GM23338 (cell line): ENCODE results near the gene PSMD4. TPM values are rescaled to one million over a fixed set of nuclear protein-coding genes. Genes with fewer than 3 reads are reported as not detected.

Experiments
- ATAC-seq: fragments of 200-7000 bp; cut with Tn5 transposase; 3 replicates; pipeline ENCODE4 v1.9.1; 2020
- DNase-seq: peaks from one replicate; pipeline ENCODE4 v3.0.0-alpha.2; 2015; ENCODE audit warnings: low spot score
- H2AFZ ChIP-seq: fragments of 200-600 bp; sonication (generic); 2 replicates; pipeline ENCODE4 v1.8.0; 2016; ENCODE audit warnings: antibody characterized with exemption, mild to moderate bottlenecking, moderate library complexity
- H3F3A ChIP-seq: fragments of 200-600 bp; sonication (generic); replicated peaks from 2 replicates; pipeline ENCODE4 v1.8.0; 2017; ENCODE audit warnings: antibody characterized with exemption, mixed run types, low read depth
- H3K27ac ChIP-seq: fragments of 200-600 bp; sonication (generic); 2 replicates; pipeline ENCODE4 v1.6.1; 2016; ENCODE audit warnings: low read depth
- H3K27me3 ChIP-seq: fragments of 200-600 bp; sonication (generic); 2 replicates; pipeline ENCODE4 v1.8.0; 2016; ENCODE audit warnings: mild to moderate bottlenecking, mixed run types, moderate library complexity; ENCODE audit not compliant: insufficient read depth
- H3K36me3 ChIP-seq: fragments of 200-600 bp; sonication (generic); 2 replicates; pipeline ENCODE4 v1.8.0; 2016; ENCODE audit warnings: mild to moderate bottlenecking; ENCODE audit not compliant: insufficient read depth
- H3K4me1 ChIP-seq: fragments of 200-600 bp; sonication (generic); 2 replicates; pipeline ENCODE4 v1.8.0; 2016; ENCODE audit warnings: mild to moderate bottlenecking, moderate library complexity; ENCODE audit not compliant: insufficient read depth
- H3K4me2 ChIP-seq: fragments of 200-600 bp; sonication (generic); 2 replicates; pipeline ENCODE4 v1.7.1; 2017; ENCODE audit warnings: mixed run types
- H3K4me3 ChIP-seq: fragments of 200-600 bp; sonication (generic); 2 replicates; pipeline ENCODE4 v1.6.1; 2016; ENCODE audit warnings: mixed run types
- H3K79me2 ChIP-seq: fragments of 200-600 bp; sonication (generic); replicated peaks from 2 replicates; pipeline ENCODE4 v1.8.0; 2017; ENCODE audit warnings: mild to moderate bottlenecking; ENCODE audit not compliant: insufficient read depth
- H3K9me2 ChIP-seq: fragments of 200-600 bp; sonication (generic); 2 replicates; pipeline ENCODE4 v1.8.0; 2017; ENCODE audit not compliant: insufficient read depth
- H4K20me1 ChIP-seq: fragments of 200-600 bp; sonication (generic); replicated peaks from 2 replicates; pipeline ENCODE4 v1.8.0; 2017; ENCODE audit warnings: mild to moderate bottlenecking; ENCODE audit not compliant: insufficient read depth
- H3K27ac Mint-ChIP-seq: 2 replicates; pipeline ENCODE4 v1.8.0; 2020; ENCODE audit warnings: inconsistent platforms, mild to moderate bottlenecking, moderate library complexity, mixed read lengths
- H3K27me3 Mint-ChIP-seq: 3 replicates; pipeline ENCODE4 v1.8.0; 2022; ENCODE audit warnings: low read depth, mild to moderate bottlenecking, moderate library complexity, mixed read lengths, inconsistent platforms; ENCODE audit not compliant: insufficient read depth, poor library complexity
- H3K36me3 Mint-ChIP-seq: 3 replicates; pipeline ENCODE4 v1.8.0; 2021; ENCODE audit warnings: low read depth, mild to moderate bottlenecking, inconsistent platforms, moderate library complexity, mixed read lengths
- H3K4me1 Mint-ChIP-seq: 3 replicates; pipeline ENCODE4 v1.8.0; 2020; ENCODE audit warnings: mild to moderate bottlenecking, inconsistent platforms, mixed read lengths
- H3K4me3 Mint-ChIP-seq: 3 replicates; pipeline ENCODE4 v1.8.0; 2021; ENCODE audit warnings: moderate library complexity, mild to moderate bottlenecking, inconsistent platforms, mixed read lengths
- H3K9me3 Mint-ChIP-seq: 3 replicates; pipeline ENCODE4 v1.8.0; 2020; ENCODE audit warnings: moderate library complexity, mild to moderate bottlenecking, inconsistent platforms, mixed read lengths
- CREB1 ChIP-seq: fragments of 250-450 bp; sonication (Bioruptor Pico); IDR thresholded peaks from 2 replicates; pipeline ENCODE4 v1.5.0; 2020; ENCODE audit warnings: low read depth, mild to moderate bottlenecking, moderate library complexity
- EZH2 ChIP-seq: fragments of 200-600 bp; sonication (generic); IDR thresholded peaks from one replicate; pipeline ENCODE4 v1.8.0; 2017; ENCODE audit warnings: antibody characterized with exemption, mild to moderate bottlenecking, low read depth; ENCODE audit not compliant: unreplicated experiment
- EZH2phosphoT487 ChIP-seq: fragments of 200-600 bp; sonication (generic); IDR thresholded peaks from one replicate; pipeline ENCODE4 v1.8.1; 2018; ENCODE audit warnings: antibody characterized with exemption; ENCODE audit not compliant: unreplicated experiment
- JUNB ChIP-seq: IDR thresholded peaks from one replicate; pipeline ENCODE4 v1.6.1; 2016; ENCODE audit warnings: antibody characterized with exemption; ENCODE audit not compliant: unreplicated experiment
- NANOG ChIP-seq: IDR thresholded peaks from 2 replicates; pipeline ENCODE4 v1.6.1; 2016; ENCODE audit warnings: antibody characterized with exemption, borderline replicate concordance
- POLR2AphosphoS5 ChIP-seq: IDR thresholded peaks from 2 replicates; pipeline ENCODE4 v1.6.1; 2016; ENCODE audit warnings: antibody characterized with exemption, low read depth
- STAT1 ChIP-seq: IDR thresholded peaks from one replicate; pipeline ENCODE4 v1.6.1; 2016; ENCODE audit warnings: antibody characterized with exemption; ENCODE audit not compliant: unreplicated experiment
- ZNF114 ChIP-seq: fragments of 250-450 bp; sonication (Bioruptor Pico); IDR thresholded peaks from 2 replicates; pipeline ENCODE4 v1.5.0; 2020; ENCODE audit warnings: mild to moderate bottlenecking, moderate library complexity
- ZNF331 ChIP-seq: fragments of 250-450 bp; sonication (Bioruptor Pico); IDR thresholded peaks from 2 replicates; pipeline ENCODE4 v1.5.0; 2020; ENCODE audit warnings: low read depth, mild to moderate bottlenecking, moderate library complexity
- polyA plus RNA-seq: library from polyadenylated mRNA; unstranded; fragments of >200 nt; fragmentation: Nextera tagmentation; extraction: Ambion mirVana; gene quantifications from 2 replicates; pipeline ENCODE4 v1.2.1, GENCODE V29; 2016
- total RNA-seq: library from RNA; depleted of rRNA; stranded (reverse); fragments of >200 nt; shearing (Covaris generic); gene quantifications from 2 replicates; pipeline ENCODE4 v1.2.3, GENCODE V29; 2014
- TF ChIP-seq, protein P1 (sequence below): IDR thresholded peaks from 2 replicates; pipeline ENCODE4 v1.6.1; 2016; ENCODE audit warnings: antibody characterized with exemption
- TF ChIP-seq, protein P2 (sequence below): IDR thresholded peaks from one replicate; pipeline ENCODE4 v1.6.1; 2018; ENCODE audit warnings: antibody characterized with exemption; ENCODE audit not compliant: unreplicated experiment
- TF ChIP-seq, protein P3 (sequence below): fragments of 250-450 bp; sonication (Bioruptor Pico); IDR thresholded peaks from 2 replicates; pipeline ENCODE4 v1.5.0; 2020; ENCODE audit warnings: mild to moderate bottlenecking, moderate library complexity
- TF ChIP-seq, protein P4 (sequence below), 2 experiments: fragments of 200-600 bp in 1 of 2; sonication (generic) in 1 of 2; conservative IDR thresholded peaks; 2 replicates each; pipeline versions ENCODE4 v1.5.1 to v1.6.1; 2016 to 2017; ENCODE audit warnings: antibody characterized with exemption in 2 of 2, low read depth in 2 of 2, mild to moderate bottlenecking in 2 of 2, moderate library complexity in 1 of 2

Gene PSMD4
- total and polyA plus RNA-seq, 2 experiments from 2014 or later = 171 to 235 TPM

DNA sequence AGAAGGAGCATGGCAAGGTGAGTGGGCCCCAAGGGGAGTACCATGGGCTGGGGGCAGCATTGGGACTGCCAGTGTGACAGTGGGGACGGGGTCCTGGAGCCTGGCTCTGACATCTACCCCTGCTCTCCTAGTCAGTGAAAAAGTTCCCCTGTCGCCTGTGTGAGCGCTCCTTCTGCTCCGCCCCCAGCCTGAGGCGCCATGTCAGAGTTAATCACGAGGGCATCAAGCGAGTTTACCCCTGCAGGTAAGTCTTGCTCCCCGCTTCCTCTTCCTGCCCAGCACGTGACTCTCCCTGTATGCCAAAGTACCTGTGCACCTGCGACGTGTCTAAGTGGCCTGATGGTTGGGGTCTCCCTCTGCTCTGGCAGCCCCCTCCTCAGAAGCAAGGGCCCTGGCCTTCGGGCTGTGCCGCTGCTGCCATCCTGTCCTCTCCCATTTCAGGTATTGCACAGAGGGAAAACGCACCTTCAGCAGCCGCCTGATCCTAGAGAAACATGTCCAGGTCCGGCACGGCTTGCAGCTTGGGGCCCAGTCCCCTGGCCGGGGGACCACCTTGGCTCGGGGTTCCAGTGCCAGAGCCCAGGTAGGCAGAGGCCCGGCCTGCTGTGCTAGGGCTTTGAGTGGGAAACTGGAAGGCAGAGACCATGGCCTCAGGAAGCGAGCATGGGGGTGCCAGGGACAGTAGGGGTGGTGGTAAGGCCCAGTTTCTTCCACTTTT lies 35.6 kb downstream of the PSMD4 start:
- H3K9me2 ChIP-seq = peaks cover 10% of the 10 kb centered on the region; the same call in 1 of the 2 replicates
- TF ChIP-seq NANOG (no peak), ZNF331 (CRISPR knock-in tag) (no peak), CREB1 (CRISPR knock-in tag) (no peak), ZNF114 (CRISPR knock-in tag) (no peak), JUNB (no peak), EZH2phosphoT487 (no peak), EZH2 (no peak), POLR2AphosphoS5 (no peak), STAT1 (no peak)
- TF ChIP-seq, protein P1, sequence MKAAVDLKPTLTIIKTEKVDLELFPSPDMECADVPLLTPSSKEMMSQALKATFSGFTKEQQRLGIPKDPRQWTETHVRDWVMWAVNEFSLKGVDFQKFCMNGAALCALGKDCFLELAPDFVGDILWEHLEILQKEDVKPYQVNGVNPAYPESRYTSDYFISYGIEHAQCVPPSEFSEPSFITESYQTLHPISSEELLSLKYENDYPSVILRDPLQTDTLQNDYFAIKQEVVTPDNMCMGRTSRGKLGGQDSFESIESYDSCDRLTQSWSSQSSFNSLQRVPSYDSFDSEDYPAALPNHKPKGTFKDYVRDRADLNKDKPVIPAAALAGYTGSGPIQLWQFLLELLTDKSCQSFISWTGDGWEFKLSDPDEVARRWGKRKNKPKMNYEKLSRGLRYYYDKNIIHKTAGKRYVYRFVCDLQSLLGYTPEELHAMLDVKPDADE = no peak
- TF ChIP-seq, protein P2, sequence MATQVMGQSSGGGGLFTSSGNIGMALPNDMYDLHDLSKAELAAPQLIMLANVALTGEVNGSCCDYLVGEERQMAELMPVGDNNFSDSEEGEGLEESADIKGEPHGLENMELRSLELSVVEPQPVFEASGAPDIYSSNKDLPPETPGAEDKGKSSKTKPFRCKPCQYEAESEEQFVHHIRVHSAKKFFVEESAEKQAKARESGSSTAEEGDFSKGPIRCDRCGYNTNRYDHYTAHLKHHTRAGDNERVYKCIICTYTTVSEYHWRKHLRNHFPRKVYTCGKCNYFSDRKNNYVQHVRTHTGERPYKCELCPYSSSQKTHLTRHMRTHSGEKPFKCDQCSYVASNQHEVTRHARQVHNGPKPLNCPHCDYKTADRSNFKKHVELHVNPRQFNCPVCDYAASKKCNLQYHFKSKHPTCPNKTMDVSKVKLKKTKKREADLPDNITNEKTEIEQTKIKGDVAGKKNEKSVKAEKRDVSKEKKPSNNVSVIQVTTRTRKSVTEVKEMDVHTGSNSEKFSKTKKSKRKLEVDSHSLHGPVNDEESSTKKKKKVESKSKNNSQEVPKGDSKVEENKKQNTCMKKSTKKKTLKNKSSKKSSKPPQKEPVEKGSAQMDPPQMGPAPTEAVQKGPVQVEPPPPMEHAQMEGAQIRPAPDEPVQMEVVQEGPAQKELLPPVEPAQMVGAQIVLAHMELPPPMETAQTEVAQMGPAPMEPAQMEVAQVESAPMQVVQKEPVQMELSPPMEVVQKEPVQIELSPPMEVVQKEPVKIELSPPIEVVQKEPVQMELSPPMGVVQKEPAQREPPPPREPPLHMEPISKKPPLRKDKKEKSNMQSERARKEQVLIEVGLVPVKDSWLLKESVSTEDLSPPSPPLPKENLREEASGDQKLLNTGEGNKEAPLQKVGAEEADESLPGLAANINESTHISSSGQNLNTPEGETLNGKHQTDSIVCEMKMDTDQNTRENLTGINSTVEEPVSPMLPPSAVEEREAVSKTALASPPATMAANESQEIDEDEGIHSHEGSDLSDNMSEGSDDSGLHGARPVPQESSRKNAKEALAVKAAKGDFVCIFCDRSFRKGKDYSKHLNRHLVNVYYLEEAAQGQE = no peak
- TF ChIP-seq, protein P3, sequence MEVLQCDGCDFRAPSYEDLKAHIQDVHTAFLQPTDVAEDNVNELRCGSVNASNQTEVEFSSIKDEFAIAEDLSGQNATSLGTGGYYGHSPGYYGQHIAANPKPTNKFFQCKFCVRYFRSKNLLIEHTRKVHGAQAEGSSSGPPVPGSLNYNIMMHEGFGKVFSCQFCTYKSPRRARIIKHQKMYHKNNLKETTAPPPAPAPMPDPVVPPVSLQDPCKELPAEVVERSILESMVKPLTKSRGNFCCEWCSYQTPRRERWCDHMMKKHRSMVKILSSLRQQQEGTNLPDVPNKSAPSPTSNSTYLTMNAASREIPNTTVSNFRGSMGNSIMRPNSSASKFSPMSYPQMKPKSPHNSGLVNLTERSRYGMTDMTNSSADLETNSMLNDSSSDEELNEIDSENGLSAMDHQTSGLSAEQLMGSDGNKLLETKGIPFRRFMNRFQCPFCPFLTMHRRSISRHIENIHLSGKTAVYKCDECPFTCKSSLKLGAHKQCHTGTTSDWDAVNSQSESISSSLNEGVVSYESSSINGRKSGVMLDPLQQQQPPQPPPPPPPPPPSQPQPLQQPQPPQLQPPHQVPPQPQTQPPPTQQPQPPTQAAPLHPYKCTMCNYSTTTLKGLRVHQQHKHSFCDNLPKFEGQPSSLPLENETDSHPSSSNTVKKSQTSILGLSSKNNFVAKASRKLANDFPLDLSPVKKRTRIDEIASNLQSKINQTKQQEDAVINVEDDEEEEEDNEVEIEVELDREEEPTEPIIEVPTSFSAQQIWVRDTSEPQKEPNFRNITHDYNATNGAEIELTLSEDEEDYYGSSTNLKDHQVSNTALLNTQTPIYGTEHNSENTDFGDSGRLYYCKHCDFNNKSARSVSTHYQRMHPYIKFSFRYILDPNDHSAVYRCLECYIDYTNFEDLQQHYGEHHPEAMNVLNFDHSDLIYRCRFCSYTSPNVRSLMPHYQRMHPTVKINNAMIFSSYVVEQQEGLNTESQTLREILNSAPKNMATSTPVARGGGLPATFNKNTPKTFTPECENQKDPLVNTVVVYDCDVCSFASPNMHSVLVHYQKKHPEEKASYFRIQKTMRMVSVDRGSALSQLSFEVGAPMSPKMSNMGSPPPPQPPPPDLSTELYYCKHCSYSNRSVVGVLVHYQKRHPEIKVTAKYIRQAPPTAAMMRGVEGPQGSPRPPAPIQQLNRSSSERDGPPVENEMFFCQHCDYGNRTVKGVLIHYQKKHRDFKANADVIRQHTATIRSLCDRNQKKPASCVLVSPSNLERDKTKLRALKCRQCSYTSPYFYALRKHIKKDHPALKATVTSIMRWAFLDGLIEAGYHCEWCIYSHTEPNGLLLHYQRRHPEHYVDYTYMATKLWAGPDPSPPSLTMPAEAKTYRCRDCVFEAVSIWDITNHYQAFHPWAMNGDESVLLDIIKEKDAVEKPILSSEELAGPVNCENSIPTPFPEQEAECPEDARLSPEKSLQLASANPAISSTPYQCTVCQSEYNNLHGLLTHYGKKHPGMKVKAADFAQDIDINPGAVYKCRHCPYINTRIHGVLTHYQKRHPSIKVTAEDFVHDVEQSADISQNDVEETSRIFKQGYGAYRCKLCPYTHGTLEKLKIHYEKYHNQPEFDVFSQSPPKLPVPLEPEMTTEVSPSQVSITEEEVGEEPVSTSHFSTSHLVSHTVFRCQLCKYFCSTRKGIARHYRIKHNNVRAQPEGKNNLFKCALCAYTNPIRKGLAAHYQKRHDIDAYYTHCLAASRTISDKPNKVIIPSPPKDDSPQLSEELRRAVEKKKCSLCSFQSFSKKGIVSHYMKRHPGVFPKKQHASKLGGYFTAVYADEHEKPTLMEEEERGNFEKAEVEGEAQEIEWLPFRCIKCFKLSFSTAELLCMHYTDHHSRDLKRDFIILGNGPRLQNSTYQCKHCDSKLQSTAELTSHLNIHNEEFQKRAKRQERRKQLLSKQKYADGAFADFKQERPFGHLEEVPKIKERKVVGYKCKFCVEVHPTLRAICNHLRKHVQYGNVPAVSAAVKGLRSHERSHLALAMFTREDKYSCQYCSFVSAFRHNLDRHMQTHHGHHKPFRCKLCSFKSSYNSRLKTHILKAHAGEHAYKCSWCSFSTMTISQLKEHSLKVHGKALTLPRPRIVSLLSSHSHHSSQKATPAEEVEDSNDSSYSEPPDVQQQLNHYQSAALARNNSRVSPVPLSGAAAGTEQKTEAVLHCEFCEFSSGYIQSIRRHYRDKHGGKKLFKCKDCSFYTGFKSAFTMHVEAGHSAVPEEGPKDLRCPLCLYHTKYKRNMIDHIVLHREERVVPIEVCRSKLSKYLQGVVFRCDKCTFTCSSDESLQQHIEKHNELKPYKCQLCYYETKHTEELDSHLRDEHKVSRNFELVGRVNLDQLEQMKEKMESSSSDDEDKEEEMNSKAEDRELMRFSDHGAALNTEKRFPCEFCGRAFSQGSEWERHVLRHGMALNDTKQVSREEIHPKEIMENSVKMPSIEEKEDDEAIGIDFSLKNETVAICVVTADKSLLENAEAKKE (CRISPR knock-in tag) = no peak
- TF ChIP-seq, protein P4, sequence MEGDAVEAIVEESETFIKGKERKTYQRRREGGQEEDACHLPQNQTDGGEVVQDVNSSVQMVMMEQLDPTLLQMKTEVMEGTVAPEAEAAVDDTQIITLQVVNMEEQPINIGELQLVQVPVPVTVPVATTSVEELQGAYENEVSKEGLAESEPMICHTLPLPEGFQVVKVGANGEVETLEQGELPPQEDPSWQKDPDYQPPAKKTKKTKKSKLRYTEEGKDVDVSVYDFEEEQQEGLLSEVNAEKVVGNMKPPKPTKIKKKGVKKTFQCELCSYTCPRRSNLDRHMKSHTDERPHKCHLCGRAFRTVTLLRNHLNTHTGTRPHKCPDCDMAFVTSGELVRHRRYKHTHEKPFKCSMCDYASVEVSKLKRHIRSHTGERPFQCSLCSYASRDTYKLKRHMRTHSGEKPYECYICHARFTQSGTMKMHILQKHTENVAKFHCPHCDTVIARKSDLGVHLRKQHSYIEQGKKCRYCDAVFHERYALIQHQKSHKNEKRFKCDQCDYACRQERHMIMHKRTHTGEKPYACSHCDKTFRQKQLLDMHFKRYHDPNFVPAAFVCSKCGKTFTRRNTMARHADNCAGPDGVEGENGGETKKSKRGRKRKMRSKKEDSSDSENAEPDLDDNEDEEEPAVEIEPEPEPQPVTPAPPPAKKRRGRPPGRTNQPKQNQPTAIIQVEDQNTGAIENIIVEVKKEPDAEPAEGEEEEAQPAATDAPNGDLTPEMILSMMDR (conservative IDR thresholded peaks at IDR 0.05; ENCODE audit: low read depth in 2 of 2) = no peak
- H2AFZ ChIP-seq = no peak overlapping the region
- DNase-seq (no peak), ATAC-seq (no peak)
- peaks cover 10% of the 10 kb centered on the region; the same call in 1 of the 2 replicates for H3F3A ChIP-seq
- Mint-ChIP-seq H3K9me3 (no peaks in the 10 kb centered on the region; the same call in 2 of the 3 replicates), H3K4me1 (peaks cover 36% of the 10 kb centered on the region), H3K4me3 (no peak overlapping the region; the same call in 2 of the 3 replicates), H3K27me3 (peaks cover 16% of the 10 kb centered on the region), H3K36me3 (peaks cover 82% of the 10 kb centered on the region), H3K27ac (0 out of 2 replicates have a peak overlapping the region, but pooled peaks have one; percentile 27)
- peaks cover 23% of the 10 kb centered on the region for H3K4me1 ChIP-seq
- H3K4me2 ChIP-seq = no peak overlapping the region
- H3K27me3 ChIP-seq = no peaks in the 10 kb centered on the region
- H3K36me3 ChIP-seq = peaks cover 13% of the 10 kb centered on the region; the same call in 1 of the 2 replicates
- H3K27ac ChIP-seq = no peak overlapping the region
- peaks cover 10% of the 10 kb centered on the region for H3K79me2 ChIP-seq
- no peak overlapping the region for H3K4me3 ChIP-seq
- peaks cover 10% of the 10 kb centered on the region; the same call in 1 of the 2 replicates for H4K20me1 ChIP-seq
